Activated naive CD8-positive, alpha-beta T cell treated with anti-CD3 and anti-CD28 coated beads, Interleukin-2, amount 50 U/mL, for 24 hours (primary cell): ENCODE measurements around the gene TCEAL4.
"Not testable (repeated sequence)": the region's sequence is repeated elsewhere in the genome, so short reads cannot be mapped to it uniquely, and the experiment has no call there.

ENCODE experiments used
- ATAC-seq: fragments of 150-1000 bp; cut with Tn5 transposase; one replicate; pipeline ENCODE4 v1.10.0; 2021
- DNase-seq: peaks from one replicate; pipeline ENCODE4 v3.0.0; 2021
- H3K27ac Mint-ChIP-seq: one replicate; pipeline ENCODE4 v1.8.0; 2021; ENCODE audit warnings: mild to moderate bottlenecking, mixed read lengths
- H3K27me3 Mint-ChIP-seq: one replicate; pipeline ENCODE4 v1.8.0; 2021; ENCODE audit warnings: mixed read lengths
- H3K36me3 Mint-ChIP-seq: one replicate; pipeline ENCODE4 v1.8.0; 2021; ENCODE audit warnings: low read depth, mixed read lengths
- H3K4me1 Mint-ChIP-seq: one replicate; pipeline ENCODE4 v1.8.0; 2021; ENCODE audit warnings: mixed read lengths
- H3K4me3 Mint-ChIP-seq: one replicate; pipeline ENCODE4 v1.8.0; 2021; ENCODE audit warnings: mild to moderate bottlenecking, moderate library complexity, mixed read lengths
- H3K9me3 Mint-ChIP-seq: one replicate; pipeline ENCODE4 v1.8.0; 2021; ENCODE audit warnings: mixed read lengths

TCEAL4 gene

GRCh38 chrX:103565197-103565596 is 20.1 kb upstream of the TCEAL4 start:
- no peaks in the 10 kb centered on the region for H3K4me1 Mint-ChIP-seq
- H3K27me3 Mint-ChIP-seq, result peaks cover 4% of the 10 kb centered on the region
- H3K9me3 Mint-ChIP-seq, result no peaks in the 10 kb centered on the region
- no peak for DNase-seq
- no peak overlapping the region for H3K27ac Mint-ChIP-seq
- ATAC-seq, result no peak
- no peaks in the 10 kb centered on the region for H3K36me3 Mint-ChIP-seq
- no peak overlapping the region for H3K4me3 Mint-ChIP-seq

- Mint-ChIP-seq H3K4me1 (no peaks in the 10 kb centered on the region), H3K4me3 (no peak overlapping the region), H3K27me3 (peaks cover 4% of the 10 kb centered on the region), H3K9me3 (no peaks in the 10 kb centered on the region), H3K27ac (no peak overlapping the region), H3K36me3 (no peaks in the 10 kb centered on the region)
- DNase-seq, result no peak
- no peak for ATAC-seq
These were observed 19.6 kb upstream of the TCEAL4 start for GRCh38 chrX:103565752-103566151.

GRCh38 chrX:103571121-103571520 is 14.2 kb upstream of the TCEAL4 start:
- H3K4me1 Mint-ChIP-seq, result no peaks in the 10 kb centered on the region
- ATAC-seq (no peak), DNase-seq (no peak)
- no peak overlapping the region for H3K27ac Mint-ChIP-seq
- H3K9me3 Mint-ChIP-seq, result no peaks in the 10 kb centered on the region
- no peaks in the 10 kb centered on the region for H3K27me3 Mint-ChIP-seq
- H3K36me3 Mint-ChIP-seq, result no peaks in the 10 kb centered on the region
- H3K4me3 Mint-ChIP-seq, result no peak overlapping the region

- ATAC-seq (no peak), DNase-seq (no peak)
- H3K4me1 Mint-ChIP-seq, result no peaks in the 10 kb centered on the region
- H3K27me3 Mint-ChIP-seq, result no peaks in the 10 kb centered on the region
- no peaks in the 10 kb centered on the region for H3K36me3 Mint-ChIP-seq
- H3K4me3 Mint-ChIP-seq, result no peak overlapping the region
- no peaks in the 10 kb centered on the region for H3K9me3 Mint-ChIP-seq
- H3K27ac Mint-ChIP-seq, result no peak overlapping the region
These were observed 13.6 kb upstream of the TCEAL4 start for GRCh38 chrX:103571726-103572125.

- Mint-ChIP-seq H3K27ac (no peak overlapping the region), H3K27me3 (no peaks in the 10 kb centered on the region), H3K4me3 (no peak overlapping the region), H3K36me3 (no peaks in the 10 kb centered on the region), H3K9me3 (no peaks in the 10 kb centered on the region), H3K4me1 (no peaks in the 10 kb centered on the region)
- no peak for DNase-seq
- ATAC-seq, result no peak
These were observed 12.1 kb upstream of the TCEAL4 start for GRCh38 chrX:103573202-103573601.

GRCh38 chrX:103584596-103584995 is 719 bp upstream of the TCEAL4 start:
- Mint-ChIP-seq H3K4me3 (peak overlapping the region; percentile 82), H3K9me3 (no peaks in the 10 kb centered on the region), H3K27me3 (no peaks in the 10 kb centered on the region), H3K27ac (no peak overlapping the region), H3K36me3 (no peaks in the 10 kb centered on the region), H3K4me1 (peaks cover 10% of the 10 kb centered on the region)
- DNase-seq (no peak), ATAC-seq (no peak)

GRCh38 chrX:103586314-103586646 is 965 bp downstream of the TCEAL4 start:
- Mint-ChIP-seq H3K36me3 (no peaks in the 10 kb centered on the region), H3K4me1 (peaks cover 10% of the 10 kb centered on the region), H3K4me3 (peak overlapping the region; percentile 82), H3K27me3 (no peaks in the 10 kb centered on the region), H3K9me3 (no peaks in the 10 kb centered on the region), H3K27ac (peak overlapping the region; percentile 75)
- DNase-seq (no peak), ATAC-seq (peak; percentile 46)

- H3K9me3 Mint-ChIP-seq, result no peaks in the 10 kb centered on the region
- H3K27me3 Mint-ChIP-seq, result no peaks in the 10 kb centered on the region
- H3K27ac Mint-ChIP-seq, result no peak overlapping the region
- H3K36me3 Mint-ChIP-seq, result no peaks in the 10 kb centered on the region
- DNase-seq (no peak), ATAC-seq (no peak)
- peak overlapping the region; percentile 23 for H3K4me3 Mint-ChIP-seq
- peaks cover 10% of the 10 kb centered on the region for H3K4me1 Mint-ChIP-seq
These were observed 1.3 kb downstream of the TCEAL4 start for GRCh38 chrX:103586659-103587058.

GRCh38 chrX:103592295-103592694 is 7.0 kb downstream of the TCEAL4 start:
- not testable (repeated sequence) for H3K27ac Mint-ChIP-seq, H3K9me3 Mint-ChIP-seq, DNase-seq, H3K4me1 Mint-ChIP-seq, H3K27me3 Mint-ChIP-seq, H3K4me3 Mint-ChIP-seq, ATAC-seq, H3K36me3 Mint-ChIP-seq

- not testable (repeated sequence) for ATAC-seq, H3K27me3 Mint-ChIP-seq, H3K27ac Mint-ChIP-seq, H3K4me1 Mint-ChIP-seq, H3K9me3 Mint-ChIP-seq, H3K4me3 Mint-ChIP-seq, DNase-seq, H3K36me3 Mint-ChIP-seq
These were observed 9.9 kb downstream of the TCEAL4 start for GRCh38 chrX:103595202-103595601.

GRCh38 chrX:103607364-103608305 is 22.3 kb downstream of the TCEAL4 start, which contains the start of gene TCEAL3:
TCEAL3 (plus strand) TSS chrX:103607963; CDS start chrX:103609065, 1,102 bp downstream.
- Mint-ChIP-seq H3K4me1 (peaks cover 5% of the 10 kb centered on the region), H3K27me3 (peaks cover 5% of the 10 kb centered on the region), H3K4me3 (peak within 1 kb of the TSS; percentile 76), H3K9me3 (no peaks in the 10 kb centered on the region), H3K36me3 (peaks cover 2% of the 10 kb centered on the region), H3K27ac (peak within 1 kb of the TSS; percentile 42)
- ATAC-seq, result peak; percentile 73
- peak; percentile 26 for DNase-seq

- DNase-seq, result peak; percentile 4
- no peaks in the 10 kb centered on the region for H3K9me3 Mint-ChIP-seq
- H3K27me3 Mint-ChIP-seq, result peaks cover 5% of the 10 kb centered on the region
- peaks cover 5% of the 10 kb centered on the region for H3K4me1 Mint-ChIP-seq
- ATAC-seq, result no peak
- H3K36me3 Mint-ChIP-seq, result peaks cover 2% of the 10 kb centered on the region
- H3K4me3 Mint-ChIP-seq, result peak overlapping the region; percentile 76
- peak overlapping the region; percentile 42 for H3K27ac Mint-ChIP-seq
These were observed 23.1 kb downstream of the TCEAL4 start for GRCh38 chrX:103608306-103608963.

- no peaks in the 10 kb centered on the region for H3K9me3 Mint-ChIP-seq
- H3K4me3 Mint-ChIP-seq, result no peak overlapping the region
- ATAC-seq, result no peak
- peaks cover 2% of the 10 kb centered on the region for H3K36me3 Mint-ChIP-seq
- no peak overlapping the region for H3K27ac Mint-ChIP-seq
- H3K4me1 Mint-ChIP-seq, result peaks cover 5% of the 10 kb centered on the region
- peaks cover 5% of the 10 kb centered on the region for H3K27me3 Mint-ChIP-seq
- no peak for DNase-seq
These were observed 25.0 kb downstream of the TCEAL4 start for GRCh38 chrX:103610282-103610681.

- ATAC-seq, result no peak
- Mint-ChIP-seq H3K9me3 (no peaks in the 10 kb centered on the region), H3K4me3 (no peak overlapping the region), H3K36me3 (peaks cover 2% of the 10 kb centered on the region), H3K4me1 (no peaks in the 10 kb centered on the region), H3K27ac (no peak overlapping the region), H3K27me3 (no peaks in the 10 kb centered on the region)
- no peak for DNase-seq
These were observed 28.1 kb downstream of the TCEAL4 start for GRCh38 chrX:103613362-103613890.

- Mint-ChIP-seq H3K9me3 (no peaks in the 10 kb centered on the region), H3K4me1 (no peaks in the 10 kb centered on the region), H3K27ac (no peak overlapping the region), H3K27me3 (no peaks in the 10 kb centered on the region), H3K36me3 (peaks cover 2% of the 10 kb centered on the region), H3K4me3 (no peak overlapping the region)
- no peak for DNase-seq
- no peak for ATAC-seq
These were observed 29.7 kb downstream of the TCEAL4 start for GRCh38 chrX:103614999-103615398.
